H1 (cell line): ENCODE measurements around the gene METTL6. TPM values are rescaled to one million over a fixed set of nuclear protein-coding genes. Genes with fewer than 3 reads are reported as not detected.

Experiments
- ASH2L ChIP-seq: fragments of 200-600, 300-600 bp; sonication (generic); IDR thresholded peaks from one replicate; pipeline ENCODE4 v1.7.1; 2017; ENCODE audit warnings: low read length
- FOSL1 ChIP-seq: IDR thresholded peaks from 2 replicates; pipeline ENCODE4 v1.6.1; 2011; ENCODE audit warnings: mild to moderate bottlenecking, low read depth, low read length, moderate library complexity; ENCODE audit not compliant: insufficient read depth
- GABPA ChIP-seq: IDR thresholded peaks from 2 replicates; pipeline ENCODE4 v1.6.1; 2011; ENCODE audit warnings: mild to moderate bottlenecking, low read length, moderate library complexity, borderline replicate concordance; ENCODE audit not compliant: insufficient read depth
- SIN3A ChIP-seq, 2 experiments: IDR thresholded peaks in 1 of 2; conservative IDR thresholded peaks in 1 of 2; 2 replicates each; pipeline ENCODE4 v1.6.1; 2011 to 2012; ENCODE audit warnings: low read length in 2 of 2, improper control_type of control experiment in 1 of 2, low read depth in 1 of 2, mild to moderate bottlenecking in 1 of 2
- polyA plus RNA-seq, 7 experiments: library from polyadenylated mRNA; depleted of rRNA in 3 of 7; stranded (reverse) in 5 of 7; unstranded in 2 of 7; fragments of >200 nt in 5 of 7; fragments of 200-250 nt in 2 of 7; gene quantifications; 1 replicate in 5 of 7; 2 replicates in 1 of 7; 4 replicates in 1 of 7; pipeline versions ENCODE4 v1.2.1 to v1.2.3, GENCODE V29; 2011 to 2013; ENCODE audit warnings: missing spikeins in 2 of 7, mixed read lengths in 2 of 7
- total RNA-seq: library from RNA; stranded (reverse); fragmentation: NEBNext Ultra II Directional; extraction: Animal tissue kit (Norgen Biotek cat#: 25700); gene quantifications from 2 replicates; pipeline ENCODE4 v1.2.1, GENCODE V29; 2021

METTL6 gene
- total and polyA plus RNA-seq, 2 of the 8 experiments (the other 6 are each of a cell fraction or from before 2014, with no cell fraction given) = 18.4 to 20.0 TPM

GRCh38 chr3:15401936-15402335 is 25.4 kb downstream of the METTL6 start (continued):
- TF ChIP-seq ASH2L (no peak), SIN3A (conservative IDR thresholded peaks at IDR 0.05 in 1 of 2, IDR thresholded peaks at IDR 0.05 in 1 of 2; ENCODE audit: low read depth in 1 of 2, low read length in 2 of 2) (no peak), GABPA (no peak), FOSL1 (no peak)
- TF ChIP-seq, all 59 proteins: peak for 0
